Activated gamma-delta T cell treated with anti-CD3 and anti-CD28 coated beads, Interleukin-2, amount 50 U/mL, for 16 hours (primary cell): ENCODE data around the gene TRIM6.
"Not testable (repeated sequence)": the region's sequence is repeated elsewhere in the genome, so short reads cannot be mapped to it uniquely, and the experiment has no call there.

Source experiments
- DNase-seq: peaks from one replicate; pipeline ENCODE4 v3.0.0-alpha.2; 2020; ENCODE audit warnings: low read depth

The TRIM6 gene

GRCh38 chr11:5596607-5597201 lies at the start of gene TRIM6:
Gene TRIM6, plus strand, starts transcription at chr11:5596637. Its CDS starts 261 bp downstream, at chr11:5596898.
- no peak for DNase-seq

DNA sequence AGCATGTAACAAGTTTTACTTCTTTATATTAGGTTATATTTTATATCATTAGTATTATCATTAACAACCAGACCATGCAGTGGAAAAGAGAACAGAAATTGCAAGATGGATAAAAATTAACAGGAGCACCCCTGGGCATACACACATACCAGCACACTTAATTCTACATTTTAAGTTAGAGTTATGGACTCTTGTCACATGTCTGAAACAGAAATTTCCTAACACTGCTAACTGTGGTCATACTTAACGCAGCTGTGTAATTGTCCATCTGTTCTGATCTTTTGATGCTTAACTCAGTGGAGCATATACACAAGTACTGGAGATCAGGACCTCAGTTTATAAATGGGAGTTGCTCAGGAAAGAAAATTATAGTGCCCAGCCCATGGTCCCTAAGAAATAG lies 48.5 kb upstream of the TRIM6 start:
- DNase-seq: no peak

GRCh38 chr11:5548440-5548839 lies 48.0 kb upstream of the TRIM6 start, which contains the start of gene OR52H1:
Gene OR52H1, minus strand, starts transcription at chr11:5548540. Its CDS starts 3,035 bp downstream, at chr11:5545505.
- no peak for DNase-seq

GRCh38 chr11:5550440-5551095 lies 45.9 kb upstream of the TRIM6 start:
- no peak for DNase-seq

DNA sequence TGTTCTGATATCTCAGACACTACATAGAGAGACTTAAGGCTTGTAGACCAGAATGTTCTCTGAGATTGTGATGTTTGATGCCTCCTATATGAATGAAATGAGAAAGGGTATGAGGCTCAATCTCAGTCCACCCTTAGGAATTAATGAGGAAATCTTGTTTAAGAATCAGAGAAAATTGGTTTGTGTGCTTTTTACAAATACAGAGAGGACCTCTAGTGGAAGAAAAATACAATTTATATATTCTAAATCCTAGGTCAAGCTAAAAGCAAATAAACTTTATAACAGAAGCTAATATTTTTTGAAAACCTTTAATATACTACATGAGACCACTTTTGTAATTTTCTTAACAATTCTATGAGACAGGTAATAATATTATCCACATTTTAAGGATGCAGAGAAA lies 43.1 kb upstream of the TRIM6 start:
- no peak for DNase-seq

DNA sequence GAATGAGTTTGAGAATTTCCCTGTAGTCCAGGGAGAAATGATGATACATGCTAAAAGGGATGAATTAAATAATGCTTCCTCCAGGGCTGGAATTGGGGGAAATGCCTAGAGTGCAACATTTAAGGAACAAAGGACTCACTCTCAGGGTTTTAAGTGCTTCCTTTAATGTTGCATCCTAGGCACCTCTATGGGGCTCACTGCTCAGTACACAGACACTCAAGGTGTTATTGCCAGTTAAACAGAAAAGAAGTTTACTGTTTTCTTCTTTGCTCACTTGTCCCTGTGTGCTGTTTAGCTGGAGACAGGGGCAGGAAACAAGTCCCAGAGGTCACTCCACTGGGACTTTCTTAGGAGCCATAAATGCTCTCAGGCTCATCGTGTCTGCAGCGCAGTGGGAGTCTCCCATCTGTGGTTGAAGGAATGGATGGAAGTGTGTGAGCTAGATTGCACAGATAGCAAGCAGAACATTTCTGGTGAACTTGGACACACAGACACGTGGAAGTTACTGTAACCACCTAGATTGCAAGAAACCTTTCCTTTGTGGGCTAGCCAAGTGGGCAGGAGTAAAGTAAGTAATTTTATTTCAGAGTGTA lies 39.7 kb upstream of the TRIM6 start:
- no peak for DNase-seq

DNA sequence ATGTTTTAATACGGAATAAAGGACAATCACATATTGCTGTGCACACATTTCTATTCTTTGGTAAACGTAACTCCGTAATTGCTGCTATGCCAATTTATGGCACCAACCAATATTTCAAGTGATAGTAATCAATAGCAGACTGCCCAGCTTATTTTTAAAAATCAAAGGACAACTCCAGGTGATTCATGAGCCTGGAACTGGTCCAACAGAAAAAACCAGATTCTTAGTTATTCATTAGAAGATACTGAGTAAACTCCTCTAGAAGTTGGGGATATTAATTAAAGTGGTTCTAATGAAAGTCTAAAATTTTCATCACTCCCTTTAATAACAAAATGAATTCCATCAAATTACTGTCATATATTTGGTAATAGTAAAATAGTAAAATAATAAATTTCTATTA lies 38.7 kb upstream of the TRIM6 start:
- no peak for DNase-seq

GRCh38 chr11:5564259-5565019 lies 32.0 kb upstream of the TRIM6 start:
- no peak for DNase-seq

DNA sequence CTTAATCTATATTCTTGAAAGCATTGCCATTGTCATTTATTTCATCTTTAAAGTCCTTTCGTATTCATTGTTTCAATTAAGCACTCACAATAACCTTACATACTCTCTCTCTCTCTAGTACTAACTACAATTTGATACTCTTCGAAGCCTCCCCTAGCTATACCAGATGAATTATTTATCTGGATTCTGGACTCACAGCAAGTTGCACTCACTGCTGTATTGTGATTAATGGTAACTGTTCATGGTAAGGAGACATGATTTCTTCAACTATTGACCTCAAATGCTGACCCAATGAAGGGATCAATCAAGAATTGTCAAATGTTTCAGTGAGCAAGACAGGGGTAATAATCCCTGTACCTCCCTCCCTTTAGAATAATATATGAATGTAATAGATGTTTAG lies 21.8 kb upstream of the TRIM6 start:
- DNase-seq: no peak

DNA sequence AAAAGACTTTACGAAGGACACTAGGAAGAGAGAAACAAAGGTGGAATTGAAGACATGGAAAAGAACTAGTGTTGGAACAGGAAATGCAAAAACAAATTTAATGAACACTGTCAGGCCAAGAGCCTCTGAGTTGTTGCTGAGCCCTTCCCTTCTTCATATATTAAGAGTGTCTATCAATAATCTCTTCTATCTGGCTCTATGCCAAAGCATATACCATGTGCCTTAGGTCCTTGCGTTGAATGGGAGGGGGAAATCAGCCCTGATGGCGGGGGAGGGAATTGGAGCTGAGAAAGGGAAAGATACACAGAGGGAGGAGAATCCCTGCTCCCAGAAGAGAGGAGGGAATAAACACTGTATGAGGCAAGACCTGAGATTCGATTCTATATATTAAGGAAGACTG lies 21.3 kb upstream of the TRIM6 start:
- DNase-seq: no peak

DNA sequence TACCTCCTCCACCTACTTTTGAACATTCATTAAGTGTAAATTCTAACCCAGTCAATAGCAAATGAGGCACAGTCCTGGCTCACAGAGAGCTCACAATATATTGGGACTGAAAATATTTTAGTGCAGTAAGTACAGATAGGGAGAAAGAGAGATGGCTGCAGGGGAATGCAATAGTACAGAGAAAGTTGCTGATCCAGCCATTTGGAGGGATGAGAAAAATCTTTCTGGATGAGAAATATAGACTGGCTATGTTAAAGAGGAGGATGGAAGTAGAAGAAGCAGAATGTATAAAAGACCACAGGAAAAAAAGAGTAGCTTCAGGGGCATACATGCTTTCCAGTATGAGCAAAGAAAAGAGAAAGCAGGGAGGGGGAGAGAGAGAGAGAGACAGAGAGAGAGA lies 19.3 kb upstream of the TRIM6 start:
- no peak for DNase-seq

GRCh38 chr11:5580577-5580976 lies 15.9 kb upstream of the TRIM6 start, which contains the start of gene OR52B6:
Gene OR52B6, plus strand, starts transcription at chr11:5580877. Its CDS starts 0 bp downstream, at chr11:5580877.
- DNase-seq: no peak

GRCh38 chr11:5581014-5581413 lies 15.4 kb upstream of the TRIM6 start:
- DNase-seq: no peak

- DNase-seq: not testable (repeated sequence)
These were observed 12.0 kb upstream of the TRIM6 start for GRCh38 chr11:5584458-5584857.

GRCh38 chr11:5589906-5590305 lies 6.5 kb upstream of the TRIM6 start:
- DNase-seq: not testable (repeated sequence)

DNA sequence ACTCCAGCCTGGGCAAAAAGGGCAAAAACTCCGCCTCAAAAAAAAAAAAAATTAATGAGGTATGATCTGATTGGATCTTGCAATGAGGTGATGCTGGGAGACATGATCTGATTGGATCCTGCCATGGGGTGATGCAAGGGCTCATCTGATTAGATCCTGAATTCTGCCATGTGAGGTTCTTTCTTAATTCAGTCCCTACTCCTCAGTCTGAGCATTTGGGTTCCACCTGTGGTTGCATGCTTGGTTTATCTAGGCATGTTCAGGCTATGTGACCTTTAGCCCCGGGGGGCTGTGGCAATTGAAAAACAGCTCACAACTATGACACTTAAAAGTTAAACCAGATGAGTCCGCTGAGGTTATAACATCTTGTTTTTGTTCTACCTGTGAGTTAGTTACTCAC lies 4.8 kb upstream of the TRIM6 start:
- no peak for DNase-seq

DNA sequence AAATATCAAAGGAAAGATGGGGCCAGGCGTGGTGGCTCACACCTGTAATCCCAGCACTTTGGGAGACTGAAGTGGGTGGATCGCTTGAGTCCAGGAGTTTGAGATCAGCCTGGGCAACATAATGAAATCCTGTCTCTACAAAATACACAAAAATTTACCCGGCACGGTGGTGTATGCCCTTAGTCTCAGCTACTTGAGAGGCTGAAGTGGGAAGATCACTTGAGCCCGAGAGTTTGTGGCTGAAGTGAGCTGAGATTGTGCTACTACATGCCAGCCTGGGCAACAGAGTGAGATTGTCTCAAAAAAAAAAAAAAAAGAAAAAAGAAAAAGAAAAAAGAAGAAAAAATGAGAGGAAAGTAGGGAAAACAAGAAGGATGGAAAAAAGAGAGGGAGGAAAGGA lies 3.8 kb upstream of the TRIM6 start:
- no peak for DNase-seq

- DNase-seq: no peak
These were observed 3.3 kb upstream of the TRIM6 start for GRCh38 chr11:5593146-5593545.

- DNase-seq: no peak
These were observed 1.5 kb downstream of the TRIM6 start for GRCh38 chr11:5597953-5598352.

GRCh38 chr11:5600374-5600851 lies 4.0 kb downstream of the TRIM6 start:
- DNase-seq: peak; percentile 27

GRCh38 chr11:5602791-5603190 lies 6.4 kb downstream of the TRIM6 start:
- not testable (repeated sequence) for DNase-seq

- no peak for DNase-seq
These were observed 6.9 kb downstream of the TRIM6 start for GRCh38 chr11:5603326-5603725.

GRCh38 chr11:5604896-5605295 lies 8.5 kb downstream of the TRIM6 start:
- no peak for DNase-seq
